ENCODE data around the gene RNF223. TPM values are rescaled to one million over a fixed set of nuclear protein-coding genes. Genes with fewer than 3 reads are reported as not detected.
A peak's percentile ranks its signal among the peaks of the same experiment; 100 is the strongest.

Gene RNF223
- polyA plus RNA-seq, 4 donors, result 0.15 to 0.45 (median 0.18) TPM; not detected in 1

DNA sequence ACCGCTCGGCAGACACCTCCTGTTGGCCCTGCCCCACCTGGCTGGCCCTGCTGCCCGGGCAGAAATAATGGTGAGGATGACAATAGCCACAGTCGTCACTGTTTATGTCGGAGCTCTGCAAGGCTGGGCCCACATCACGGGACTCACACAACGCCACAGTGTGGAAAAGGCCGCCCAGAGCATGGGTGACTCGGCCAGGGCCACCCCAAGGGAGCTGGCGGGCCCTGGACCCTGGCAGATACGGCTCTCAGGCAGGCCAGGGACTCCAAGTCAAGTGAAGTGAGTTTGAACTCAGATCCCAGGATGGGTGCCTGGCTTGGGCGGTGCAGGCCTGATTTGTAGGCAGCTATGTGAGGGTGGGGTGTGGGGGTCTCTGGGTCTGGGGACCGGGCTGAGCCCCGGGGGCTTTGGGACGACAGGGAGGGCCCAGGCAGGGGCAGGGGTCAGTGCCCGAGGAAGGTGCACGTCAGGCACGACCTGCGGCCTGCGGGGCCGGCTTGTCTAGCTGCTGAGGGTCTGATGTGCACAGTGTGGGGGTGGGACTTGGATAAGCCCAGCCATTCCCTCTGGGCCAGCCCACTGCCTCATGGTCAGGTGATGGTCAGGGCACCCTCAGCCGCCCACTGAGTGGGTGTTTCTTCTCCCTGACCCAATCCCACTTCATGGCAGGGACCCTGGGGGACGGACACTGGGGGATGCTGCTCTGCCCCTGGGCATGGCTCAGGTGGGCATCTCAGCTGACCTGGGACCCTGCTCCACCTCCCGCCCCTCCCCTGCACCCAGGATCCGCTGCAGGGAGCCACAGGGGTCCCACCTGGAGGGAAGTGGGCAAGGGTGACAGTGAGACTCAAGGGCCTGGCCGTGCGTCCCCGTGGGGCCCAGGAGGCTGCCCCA is 1.0 kb downstream of the RNF223 start:
- WGBS, 3 donors, result 62 to 76% (median 65%) methylated on average over 27 to 28 of the region's 28 CpGs
- H3K36me3 ChIP-seq (ENCODE audit: control insufficient read depth in 3 of 3, insufficient read depth in 2 of 3, low read depth in 1 of 3, low read length in 3 of 3), result no peaks in the 10 kb centered on the region
- H3K4me1 ChIP-seq (ENCODE audit: control insufficient read depth in 3 of 3, insufficient read depth in 2 of 3, low read depth in 1 of 3, low read length in 2 of 3), result peaks cover 0 to 19% (median 0%) of the 10 kb centered on the region in 3 donors
- H3K9me3 ChIP-seq (ENCODE audit: control insufficient read depth in 2 of 2, insufficient read depth in 1 of 2, low read depth in 1 of 2, low read length in 1 of 2), result no peaks in the 10 kb centered on the region
- no peak overlapping the region for H3K4me3 ChIP-seq (ENCODE audit: low read depth in 1 of 3, low read length in 3 of 3)
- FAIRE-seq (no peak), DNase-seq (no peak)
- peaks cover 0 to 18% (median 4%) of the 10 kb centered on the region in 3 donors for H3K27me3 ChIP-seq (ENCODE audit: control insufficient read depth in 3 of 3, insufficient read depth in 3 of 3, low read length in 3 of 3)
- H3K27ac ChIP-seq (ENCODE audit: low read depth in 1 of 3, low read length in 2 of 3), result no peak overlapping the region

DNA sequence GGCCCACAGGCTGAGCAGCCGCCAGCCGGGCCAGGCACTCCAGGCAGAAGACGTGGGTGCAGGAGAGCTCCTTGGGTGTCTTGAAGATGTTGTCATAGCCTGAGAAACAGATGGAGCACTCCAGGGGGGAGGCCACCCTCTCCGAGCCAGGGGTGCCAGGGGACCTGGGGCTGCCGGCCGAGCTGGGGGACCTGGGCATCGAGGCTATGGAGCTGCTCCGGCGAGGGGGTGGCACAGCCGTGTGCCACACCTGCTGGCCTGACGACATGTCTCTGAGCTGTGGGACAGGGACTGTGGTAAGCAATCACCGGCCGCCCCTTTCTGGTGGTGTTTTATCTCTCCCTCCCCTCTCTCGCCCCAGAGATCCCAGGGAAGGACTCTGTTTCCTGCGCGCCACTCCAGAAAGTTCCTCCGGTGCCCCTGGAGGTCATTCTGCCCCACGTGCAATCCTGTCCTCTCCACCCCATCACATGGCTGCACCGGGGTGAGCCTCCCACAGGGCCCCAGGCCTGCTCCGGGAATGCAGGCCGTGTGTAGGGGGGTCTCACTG is 1.7 kb downstream of the RNF223 start:
- FAIRE-seq (no peak), DNase-seq (no peak)
- Histone ChIP-seq H3K4me3 (ENCODE audit: low read depth in 1 of 3, low read length in 3 of 3) (no peak overlapping the region), H3K27ac (ENCODE audit: low read depth in 1 of 3, low read length in 2 of 3) (no peak overlapping the region), H3K4me1 (ENCODE audit: control insufficient read depth in 3 of 3, insufficient read depth in 2 of 3, low read depth in 1 of 3, low read length in 2 of 3) (peaks cover 0 to 20% (median 0%) of the 10 kb centered on the region in 3 donors), H3K36me3 (ENCODE audit: control insufficient read depth in 3 of 3, insufficient read depth in 2 of 3, low read depth in 1 of 3, low read length in 3 of 3) (no peaks in the 10 kb centered on the region), H3K9me3 (ENCODE audit: control insufficient read depth in 2 of 2, insufficient read depth in 1 of 2, low read depth in 1 of 2, low read length in 1 of 2) (no peaks in the 10 kb centered on the region), H3K27me3 (ENCODE audit: control insufficient read depth in 3 of 3, insufficient read depth in 3 of 3, low read length in 3 of 3) (peaks cover 0 to 25% (median 4%) of the 10 kb centered on the region in 3 donors)
- WGBS, 3 donors, result 66 to 78% (median 67%) methylated on average over 14 to 21 of the region's 21 CpGs

DNA sequence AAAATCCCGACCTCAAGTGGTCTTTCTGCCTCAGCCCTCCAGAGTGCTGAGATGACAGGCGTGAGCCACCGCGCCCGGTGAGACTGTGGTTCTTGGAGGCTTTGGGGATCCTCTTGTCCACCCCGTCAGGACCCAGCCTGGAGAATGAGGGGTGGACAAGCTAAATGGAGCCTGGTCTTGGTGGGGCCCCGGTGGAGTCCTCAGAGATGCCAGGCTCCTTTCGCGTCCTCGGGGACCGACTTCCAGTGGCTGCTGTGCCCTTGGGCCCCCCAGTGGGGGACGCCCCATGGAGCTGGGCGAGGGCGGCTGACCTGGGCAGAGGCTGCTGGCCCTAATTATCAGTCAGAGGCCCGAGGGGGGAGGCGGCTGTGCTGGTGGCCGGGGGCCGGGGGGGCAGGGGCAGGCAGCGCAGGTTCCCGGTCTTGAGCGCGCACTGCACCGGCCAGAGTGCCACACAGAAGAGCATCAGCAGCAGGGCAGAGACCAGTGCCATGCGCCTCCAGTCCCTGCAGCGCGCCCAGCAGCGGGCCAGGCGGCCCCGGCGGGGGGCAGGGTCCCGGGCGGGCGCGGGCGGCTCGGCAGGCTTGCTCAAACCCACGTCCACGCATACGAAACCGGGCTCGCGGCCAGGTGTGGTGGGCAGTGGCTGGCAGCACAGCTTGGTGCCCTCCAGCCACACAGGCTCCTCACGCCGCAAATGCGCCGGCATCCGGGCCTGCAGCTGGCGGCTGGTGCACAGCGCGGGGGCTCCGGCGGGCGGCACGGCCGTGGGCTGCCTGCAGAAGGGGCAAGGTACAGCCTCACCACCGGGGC is 2.4 kb downstream of the RNF223 start:
- DNase-seq (no peak), FAIRE-seq (no peak)
- H3K36me3 ChIP-seq (ENCODE audit: control insufficient read depth in 3 of 3, insufficient read depth in 2 of 3, low read depth in 1 of 3, low read length in 3 of 3), result no peaks in the 10 kb centered on the region
- H3K4me1 ChIP-seq (ENCODE audit: control insufficient read depth in 3 of 3, insufficient read depth in 2 of 3, low read depth in 1 of 3, low read length in 2 of 3), result peaks cover 0 to 20% (median 0%) of the 10 kb centered on the region in 3 donors
- no peak overlapping the region for H3K27ac ChIP-seq (ENCODE audit: low read depth in 1 of 3, low read length in 2 of 3)
- H3K4me3 ChIP-seq (ENCODE audit: low read depth in 1 of 3, low read length in 3 of 3), result no peak overlapping the region
- peaks cover 0 to 29% (median 4%) of the 10 kb centered on the region in 3 donors for H3K27me3 ChIP-seq (ENCODE audit: control insufficient read depth in 3 of 3, insufficient read depth in 3 of 3, low read length in 3 of 3)
- 74 to 87% (median 75%) methylated on average over 38 to 56 of the region's 56 CpGs for WGBS, 3 donors
- H3K9me3 ChIP-seq (ENCODE audit: control insufficient read depth in 2 of 2, insufficient read depth in 1 of 2, low read depth in 1 of 2, low read length in 1 of 2), result no peaks in the 10 kb centered on the region

DNA sequence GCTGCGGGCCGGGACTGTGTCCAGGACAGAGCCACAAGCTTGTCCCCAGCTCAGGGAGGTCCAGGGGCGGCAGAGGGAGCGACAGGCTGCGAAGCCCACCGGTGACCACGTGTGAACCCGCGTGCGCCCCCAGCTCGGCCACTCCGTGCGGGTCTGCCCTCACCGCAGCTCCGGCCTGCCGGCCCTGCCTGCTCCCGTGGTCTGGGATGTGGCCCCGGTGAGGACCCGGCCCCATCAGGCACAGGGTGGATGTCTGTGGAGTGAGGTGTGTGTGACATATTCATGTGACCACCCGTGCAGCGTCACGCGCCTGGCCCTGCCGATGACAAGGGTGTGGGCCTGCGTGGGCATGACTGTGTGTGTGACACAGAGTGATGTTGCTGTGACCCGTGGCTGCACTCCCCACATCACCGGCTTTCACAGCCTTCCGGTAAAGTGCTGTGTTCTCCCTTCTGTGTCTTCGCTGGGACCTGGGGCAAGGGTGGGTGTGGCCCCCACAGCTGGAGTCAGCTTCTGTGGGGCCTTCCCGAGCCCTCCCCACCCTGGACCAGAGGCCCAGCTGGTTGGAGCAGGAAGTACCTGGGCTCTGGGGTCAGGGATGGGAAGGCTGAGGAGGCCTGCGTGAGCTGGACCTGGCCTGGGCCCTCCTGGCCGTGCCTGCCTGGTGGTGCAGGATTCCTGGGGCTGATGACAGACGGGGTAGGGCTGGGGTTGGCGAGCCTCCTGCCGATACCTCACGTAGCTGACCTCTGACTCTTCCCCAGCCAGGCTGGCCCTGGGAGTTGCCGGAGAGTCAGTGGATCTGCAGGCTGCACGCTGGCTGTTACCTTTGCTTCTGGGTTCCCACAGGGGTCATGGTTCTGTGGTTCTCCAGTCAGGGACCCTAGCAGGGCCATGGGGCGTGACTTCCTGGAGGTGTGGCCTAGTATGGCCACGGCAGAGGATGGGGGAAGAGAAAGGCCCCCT is 4.1 kb downstream of the RNF223 start:
- H3K4me1 ChIP-seq (ENCODE audit: control insufficient read depth in 3 of 3, insufficient read depth in 2 of 3, low read depth in 1 of 3, low read length in 2 of 3), result peaks cover 0 to 23% (median 0%) of the 10 kb centered on the region in 3 donors
- no peaks in the 10 kb centered on the region for H3K9me3 ChIP-seq (ENCODE audit: control insufficient read depth in 2 of 2, insufficient read depth in 1 of 2, low read depth in 1 of 2, low read length in 1 of 2)
- 40 to 62% (median 50%) methylated on average over 36 to 40 of the region's 40 CpGs for WGBS, 3 donors
- H3K27ac ChIP-seq (ENCODE audit: low read depth in 1 of 3, low read length in 2 of 3), result no peak overlapping the region
- DNase-seq (no peak), FAIRE-seq (no peak)
- H3K36me3 ChIP-seq (ENCODE audit: control insufficient read depth in 3 of 3, insufficient read depth in 2 of 3, low read depth in 1 of 3, low read length in 3 of 3), result no peaks in the 10 kb centered on the region
- no peak overlapping the region for H3K4me3 ChIP-seq (ENCODE audit: low read depth in 1 of 3, low read length in 3 of 3)
- H3K27me3 ChIP-seq (ENCODE audit: control insufficient read depth in 3 of 3, insufficient read depth in 3 of 3, low read length in 3 of 3), result peaks cover 0 to 39% (median 4%) of the 10 kb centered on the region in 3 donors

DNA sequence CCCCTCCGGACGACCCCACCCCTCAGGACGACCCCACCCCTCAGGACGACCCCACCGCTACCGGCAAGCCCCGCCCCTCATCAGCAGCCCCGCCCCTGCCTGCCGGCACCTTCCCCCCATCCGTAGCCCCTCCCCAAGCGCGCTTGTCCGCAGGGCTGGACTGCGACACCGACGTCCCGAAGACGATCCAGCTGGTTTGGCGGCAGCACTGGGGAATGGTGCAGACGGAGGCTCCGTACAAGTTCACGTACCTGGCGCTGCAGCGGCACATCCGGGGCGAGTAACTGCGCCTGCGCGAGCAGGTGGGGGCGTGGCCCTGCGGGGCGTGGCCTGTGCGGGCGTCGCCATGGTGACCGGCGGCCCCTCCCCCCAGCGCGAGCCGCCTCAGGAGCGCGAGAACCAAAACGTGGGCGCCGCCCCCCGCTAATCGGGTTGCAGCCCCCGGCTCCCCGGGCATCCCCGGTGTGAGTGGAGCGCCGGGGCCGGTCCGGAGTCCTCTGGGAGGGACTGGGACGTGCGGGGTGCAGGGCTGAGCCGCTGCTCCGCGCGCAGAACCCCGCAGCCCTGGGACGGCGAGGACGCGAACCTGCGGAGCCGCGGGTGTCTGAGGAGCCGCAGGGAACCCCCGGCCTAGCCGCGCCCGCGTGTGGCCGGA is 4.9 kb downstream of the RNF223 start:
- Histone ChIP-seq H3K9me3 (ENCODE audit: control insufficient read depth in 2 of 2, insufficient read depth in 1 of 2, low read depth in 1 of 2, low read length in 1 of 2) (no peaks in the 10 kb centered on the region), H3K36me3 (ENCODE audit: control insufficient read depth in 3 of 3, insufficient read depth in 2 of 3, low read depth in 1 of 3, low read length in 3 of 3) (no peaks in the 10 kb centered on the region), H3K4me3 (ENCODE audit: low read depth in 1 of 3, low read length in 3 of 3) (peak overlapping the region; percentile 44 to 65 (median 45)), H3K27ac (ENCODE audit: low read depth in 1 of 3, low read length in 2 of 3) (peak overlapping the region; percentile 72 to 93 (median 82)), H3K4me1 (ENCODE audit: control insufficient read depth in 3 of 3, insufficient read depth in 2 of 3, low read depth in 1 of 3, low read length in 2 of 3) (peaks cover 0 to 22% (median 0%) of the 10 kb centered on the region in 3 donors), H3K27me3 (ENCODE audit: control insufficient read depth in 3 of 3, insufficient read depth in 3 of 3, low read length in 3 of 3) (peaks cover 0 to 43% (median 4%) of the 10 kb centered on the region in 3 donors)
- WGBS, 3 donors, result 2 to 4% (median 2%) methylated on average over 64 to 75 of the region's 75 CpGs
- DNase-seq (peak; percentile 72 to 88), FAIRE-seq (no peak)

DNA sequence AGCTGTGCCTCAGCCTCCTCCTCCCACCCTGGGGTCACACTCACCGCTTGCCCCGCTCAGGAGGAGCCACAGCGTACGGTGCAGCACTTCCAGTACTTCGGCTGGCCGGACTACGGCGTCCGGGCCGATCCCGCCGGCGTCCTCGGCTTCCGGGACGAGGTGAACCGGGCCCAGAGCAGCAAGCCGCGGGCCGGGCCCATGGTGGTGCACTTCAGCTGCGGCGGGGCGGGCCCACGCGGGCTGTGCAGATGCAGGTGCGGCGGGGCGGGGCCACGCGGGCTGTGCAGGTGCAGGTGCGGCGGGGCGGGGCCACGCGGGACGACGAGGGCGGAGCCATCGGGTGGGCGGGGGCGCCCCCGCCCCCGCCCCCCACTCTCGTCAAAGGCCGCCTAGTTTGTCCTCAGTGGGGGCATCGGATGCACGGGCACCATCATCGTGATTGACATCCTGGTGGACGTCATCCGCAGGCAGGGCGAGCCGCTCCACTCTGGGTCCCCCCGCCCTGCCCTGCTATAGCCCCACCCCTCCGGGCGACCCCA is 5.5 kb downstream of the RNF223 start:
- Histone ChIP-seq H3K27ac (ENCODE audit: low read depth in 1 of 3, low read length in 2 of 3) (no peak overlapping the region), H3K4me3 (ENCODE audit: low read depth in 1 of 3, low read length in 3 of 3) (peak overlapping the region in 2 of 3 donors; percentile 45 to 65), H3K4me1 (ENCODE audit: control insufficient read depth in 3 of 3, insufficient read depth in 2 of 3, low read depth in 1 of 3, low read length in 2 of 3) (peaks cover 0 to 20% (median 0%) of the 10 kb centered on the region in 3 donors), H3K9me3 (ENCODE audit: control insufficient read depth in 2 of 2, insufficient read depth in 1 of 2, low read depth in 1 of 2, low read length in 1 of 2) (no peaks in the 10 kb centered on the region), H3K27me3 (ENCODE audit: control insufficient read depth in 3 of 3, insufficient read depth in 3 of 3, low read length in 3 of 3) (peaks cover 0 to 48% (median 4%) of the 10 kb centered on the region in 3 donors), H3K36me3 (ENCODE audit: control insufficient read depth in 3 of 3, insufficient read depth in 2 of 3, low read depth in 1 of 3, low read length in 3 of 3) (no peaks in the 10 kb centered on the region)
- DNase-seq, result peak; percentile 75 to 79
- FAIRE-seq, result no peak
- WGBS, 3 donors, result 1% methylated on average over 42 to 55 of the region's 55 CpGs

DNA sequence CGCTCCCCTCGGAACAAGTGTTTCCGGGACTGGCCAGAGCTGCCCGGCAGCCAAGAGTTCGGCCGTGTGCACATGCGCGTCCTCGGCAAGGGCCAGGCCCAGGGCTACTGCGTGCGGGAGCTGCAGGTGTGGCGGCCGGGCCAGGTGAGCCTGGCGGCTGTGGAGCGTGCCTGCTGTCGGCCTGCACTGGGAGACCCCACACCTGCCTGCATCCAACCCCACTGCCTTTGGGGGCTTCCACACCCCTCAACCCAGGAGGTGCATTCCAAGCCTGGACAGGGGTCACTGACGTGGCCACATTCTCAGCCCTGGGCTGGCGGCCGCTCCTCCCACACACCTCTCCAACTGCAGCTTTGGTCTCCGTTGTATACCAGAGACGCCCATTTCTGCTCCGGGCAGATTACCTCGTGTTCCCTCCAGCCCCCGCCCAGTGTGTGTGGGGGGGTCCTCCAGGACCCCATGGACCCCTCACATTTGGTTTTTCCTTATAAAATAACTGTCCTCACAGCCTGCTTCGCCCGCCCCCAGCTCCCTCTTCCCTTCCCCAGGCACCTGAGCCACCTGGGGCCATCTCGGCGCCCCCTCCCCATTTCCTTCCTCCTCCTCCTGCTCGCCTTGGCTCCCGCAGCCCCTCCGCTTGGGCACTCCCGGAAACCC is 6.1 kb downstream of the RNF223 start:
- FAIRE-seq (no peak), DNase-seq (no peak)
- Histone ChIP-seq H3K4me3 (ENCODE audit: low read depth in 1 of 3, low read length in 3 of 3) (peak overlapping the region in 1 of 3 donors; percentile 45), H3K27ac (ENCODE audit: low read depth in 1 of 3, low read length in 2 of 3) (no peak overlapping the region), H3K4me1 (ENCODE audit: control insufficient read depth in 3 of 3, insufficient read depth in 2 of 3, low read depth in 1 of 3, low read length in 2 of 3) (peaks cover 0 to 15% (median 0%) of the 10 kb centered on the region in 3 donors), H3K9me3 (ENCODE audit: control insufficient read depth in 2 of 2, insufficient read depth in 1 of 2, low read depth in 1 of 2, low read length in 1 of 2) (no peaks in the 10 kb centered on the region), H3K36me3 (ENCODE audit: control insufficient read depth in 3 of 3, insufficient read depth in 2 of 3, low read depth in 1 of 3, low read length in 3 of 3) (no peaks in the 10 kb centered on the region), H3K27me3 (ENCODE audit: control insufficient read depth in 3 of 3, insufficient read depth in 3 of 3, low read length in 3 of 3) (peaks cover 0 to 51% (median 6%) of the 10 kb centered on the region in 3 donors)
- 33 to 54% (median 39%) methylated on average over 19 to 32 of the region's 32 CpGs for whole genome bisulfite sequencing, 3 donors

All from small intestine (tissue), 7 donors.